Non-pigmented ciliary epithelial cell (primary cell): Measurements from ENCODE around the gene CD83.
"Not testable (repeated sequence)": the region's sequence is repeated elsewhere in the genome, so short reads cannot be mapped to it uniquely, and the experiment has no call there.

Experiments
- DNase-seq: peaks from one replicate; pipeline ENCODE4 v3.0.0-alpha.2; 2010; ENCODE audit warnings: low read depth

Gene CD83

GRCh38 chr6:14117158-14118090 is at the start of gene CD83:
Gene CD83 (plus strand): TSS chr6:14117772. CDS start chr6:14117812, 40 bp downstream.
- DNase-seq, result no peak

- DNase-seq, result peak; percentile 82
Measured at GRCh38 chr6:14068133-14068532, 49.4 kb upstream of the CD83 start.

- DNase-seq, result no peak
Measured at GRCh38 chr6:14068623-14069022, 48.9 kb upstream of the CD83 start.

GRCh38 chr6:14070457-14070856 is 47.1 kb upstream of the CD83 start:
- DNase-seq, result no peak

- no peak for DNase-seq
Measured at GRCh38 chr6:14072084-14072483, 45.5 kb upstream of the CD83 start.

- not testable (repeated sequence) for DNase-seq
Measured at GRCh38 chr6:14073561-14074354, 43.8 kb upstream of the CD83 start.

- DNase-seq, result no peak
Measured at GRCh38 chr6:14074476-14075094, 43.0 kb upstream of the CD83 start.

- DNase-seq, result no peak
Measured at GRCh38 chr6:14075095-14075503, 42.5 kb upstream of the CD83 start.

GRCh38 chr6:14077193-14077867 is 40.2 kb upstream of the CD83 start:
- no peak for DNase-seq

GRCh38 chr6:14079433-14079832 is 38.1 kb upstream of the CD83 start:
- DNase-seq, result no peak

- no peak for DNase-seq
Measured at GRCh38 chr6:14079971-14080370, 37.6 kb upstream of the CD83 start.

GRCh38 chr6:14081126-14081525 is 36.4 kb upstream of the CD83 start:
- no peak for DNase-seq

GRCh38 chr6:14082771-14083170 is 34.8 kb upstream of the CD83 start:
- no peak for DNase-seq

GRCh38 chr6:14083262-14083661 is 34.3 kb upstream of the CD83 start:
- no peak for DNase-seq

GRCh38 chr6:14083751-14084150 is 33.8 kb upstream of the CD83 start:
- no peak for DNase-seq

- no peak for DNase-seq
Measured at GRCh38 chr6:14084388-14084787, 33.2 kb upstream of the CD83 start.

- DNase-seq, result no peak
Measured at GRCh38 chr6:14085176-14085787, 32.3 kb upstream of the CD83 start.

GRCh38 chr6:14086701-14087100 is 30.9 kb upstream of the CD83 start:
- no peak for DNase-seq

GRCh38 chr6:14088600-14089192 is 28.9 kb upstream of the CD83 start:
- DNase-seq, result no peak

- no peak for DNase-seq
Measured at GRCh38 chr6:14089224-14089623, 28.3 kb upstream of the CD83 start.

GRCh38 chr6:14091339-14091978 is 26.1 kb upstream of the CD83 start:
- DNase-seq, result no peak
